Measurements from ENCODE around the gene OR2T34. TPM values are rescaled to one million over a fixed set of nuclear protein-coding genes. Genes with fewer than 3 reads are reported as not detected.
A peak's percentile ranks its signal among the peaks of the same experiment; 100 is the strongest.
"Not testable (repeated sequence)": the region's sequence is repeated elsewhere in the genome, so short reads cannot be mapped to it uniquely, and the experiment has no call there.

OR2T34 gene
- total RNA-seq, 6 donors from 2014 or later: not detected

GRCh38 chr1:248585266-248585665 lies 10.7 kb upstream of the OR2T34 start:
- no peaks in the 10 kb centered on the region for H3K4me1 ChIP-seq
- DNase-seq (no peak), ATAC-seq (ENCODE audit: low FRiP score in 2 of 2) (no peak)
- H3K27ac ChIP-seq: no peak overlapping the region
- H3K4me3 ChIP-seq: no peak overlapping the region
- TF ChIP-seq EP300 (IDR thresholded peaks at IDR 0.05) (no peak), CTCF (IDR thresholded peaks at IDR 0.05) (no peak), POLR2AphosphoS5 (IDR thresholded peaks at IDR 0.05) (no peak), POLR2A (IDR thresholded peaks at IDR 0.05) (no peak)
- H3K9me3 ChIP-seq: no peaks in the 10 kb centered on the region
- WGBS, 2 donors: 73% methylated on average over 3 of the region's 3 CpGs
- no peaks in the 10 kb centered on the region for H3K36me3 ChIP-seq
- H3K27me3 ChIP-seq: no peaks in the 10 kb centered on the region

- Histone ChIP-seq H3K4me3 (no peak overlapping the region), H3K27ac (no peak overlapping the region), H3K36me3 (no peaks in the 10 kb centered on the region), H3K9me3 (no peaks in the 10 kb centered on the region), H3K4me1 (no peaks in the 10 kb centered on the region), H3K27me3 (no peaks in the 10 kb centered on the region)
- TF ChIP-seq POLR2A (IDR thresholded peaks at IDR 0.05): no peak
- TF ChIP-seq POLR2AphosphoS5 (IDR thresholded peaks at IDR 0.05): no peak
- TF ChIP-seq EP300 (IDR thresholded peaks at IDR 0.05): no peak
- TF ChIP-seq CTCF (IDR thresholded peaks at IDR 0.05): no peak
- 75% methylated on average over 9 of the region's 9 CpGs for WGBS, 2 donors
- no peak for ATAC-seq (ENCODE audit: low FRiP score in 2 of 2)
- no peak for DNase-seq
These were observed 1.9 kb upstream of the OR2T34 start for GRCh38 chr1:248576260-248576980.

GRCh38 chr1:248573856-248574255 lies 701 bp downstream of the OR2T34 start:
- H3K36me3 ChIP-seq; H3K4me3 ChIP-seq; ATAC-seq (ENCODE audit: low FRiP score in 2 of 2); H3K4me1 ChIP-seq; H3K27me3 ChIP-seq; H3K9me3 ChIP-seq; H3K27ac ChIP-seq: not testable (repeated sequence)
- 64 to 92% methylated on average over 5 of the region's 8 CpGs for WGBS, 2 donors
- peak in 1 of 2 donors; percentile 16 for DNase-seq

GRCh38 chr1:248572049-248572448 lies 2.5 kb downstream of the OR2T34 start:
- H3K4me1 ChIP-seq; ATAC-seq (ENCODE audit: low FRiP score in 2 of 2); H3K36me3 ChIP-seq; H3K27me3 ChIP-seq; H3K4me3 ChIP-seq; H3K9me3 ChIP-seq; H3K27ac ChIP-seq; DNase-seq: not testable (repeated sequence)
- no CpG with 5 or more reads among the region's 1 CpG for WGBS, 2 donors

- H3K27ac ChIP-seq; DNase-seq; H3K9me3 ChIP-seq; H3K4me1 ChIP-seq; H3K36me3 ChIP-seq; ATAC-seq (ENCODE audit: low FRiP score in 2 of 2); H3K4me3 ChIP-seq; H3K27me3 ChIP-seq: not testable (repeated sequence)
- WGBS, 2 donors: 52 to 72% methylated on average over 3 of the region's 3 CpGs
These were observed 3.7 kb downstream of the OR2T34 start for GRCh38 chr1:248570811-248571210.

GRCh38 chr1:248569049-248569448 lies 5.5 kb downstream of the OR2T34 start:
- H3K36me3 ChIP-seq, H3K27me3 ChIP-seq, H3K4me3 ChIP-seq, H3K9me3 ChIP-seq, H3K27ac ChIP-seq, H3K4me1 ChIP-seq, DNase-seq: not testable (repeated sequence)
- WGBS, 2 donors: 21 to 28% methylated on average over 2 of the region's 2 CpGs
- peak in 1 of 2 donors; percentile 63 for ATAC-seq (ENCODE audit: low FRiP score in 2 of 2)

- H3K4me1 ChIP-seq; H3K4me3 ChIP-seq; H3K27me3 ChIP-seq; H3K27ac ChIP-seq; H3K36me3 ChIP-seq; H3K9me3 ChIP-seq; DNase-seq; ATAC-seq (ENCODE audit: low FRiP score in 2 of 2): not testable (repeated sequence)
- WGBS, 2 donors: 58 to 60% methylated on average over 10 to 11 of the region's 11 CpGs
These were observed 8.8 kb downstream of the OR2T34 start for GRCh38 chr1:248565530-248566373.

GRCh38 chr1:248562672-248563071 lies 11.9 kb downstream of the OR2T34 start, which contains the start of gene OR2T29:
Gene OR2T29, minus strand, starts transcription at chr1:248562772. Its CDS starts 3,281 bp downstream, at chr1:248559491.
- not testable (repeated sequence) for H3K9me3 ChIP-seq; H3K27me3 ChIP-seq; DNase-seq; ATAC-seq (ENCODE audit: low FRiP score in 2 of 2); H3K36me3 ChIP-seq; H3K4me3 ChIP-seq; H3K27ac ChIP-seq; H3K4me1 ChIP-seq
- WGBS, 2 donors: 67 to 86% methylated on average over 1 to 3 of the region's 3 CpGs

GRCh38 chr1:248551027-248551426 lies 23.5 kb downstream of the OR2T34 start:
- no CpG with 5 or more reads among the region's 6 CpGs for WGBS, 2 donors
- not testable (repeated sequence) for H3K4me1 ChIP-seq; H3K9me3 ChIP-seq; H3K27me3 ChIP-seq; H3K4me3 ChIP-seq; DNase-seq; H3K36me3 ChIP-seq; H3K27ac ChIP-seq; ATAC-seq (ENCODE audit: low FRiP score in 2 of 2)

GRCh38 chr1:248547383-248547782 lies 27.2 kb downstream of the OR2T34 start:
- not testable (repeated sequence) for H3K4me1 ChIP-seq, H3K4me3 ChIP-seq, H3K27me3 ChIP-seq, H3K36me3 ChIP-seq, DNase-seq, H3K9me3 ChIP-seq, H3K27ac ChIP-seq
- ATAC-seq (ENCODE audit: low FRiP score in 2 of 2): peak in 1 of 2 donors; percentile 61
- no CpG with 5 or more reads among the region's 2 CpGs for WGBS, 2 donors

All from upper lobe of left lung (tissue), 6 donors.